ENCODE measurements around the gene CNTNAP2. TPM values are rescaled to one million over a fixed set of nuclear protein-coding genes. Genes with fewer than 3 reads are reported as not detected.

CNTNAP2 gene
- total RNA-seq, 3 donors from 2014 or later (not counting 1 experiment from before 2014, with no cell fraction given) = 0.18 to 1.1 TPM; not detected in 1

GRCh38 chr7:148442141-148442655 is 2325.6 kb downstream of the CNTNAP2 start:
- Histone ChIP-seq H3K4me1 (ENCODE audit: control insufficient read depth, insufficient read depth, low read length) (no peaks in the 10 kb centered on the region), H3K9me3 (ENCODE audit: control insufficient read depth, insufficient read depth, low read length) (no peaks in the 10 kb centered on the region), H3K4me3 (ENCODE audit: low read length) (no peak overlapping the region), H3K27me3 (ENCODE audit: control insufficient read depth, insufficient read depth, low read length) (no peaks in the 10 kb centered on the region), H3K27ac (ENCODE audit: low read length) (no peak overlapping the region), H3K36me3 (ENCODE audit: control insufficient read depth, insufficient read depth, low read length) (no peaks in the 10 kb centered on the region)
- DNase-seq = no peak
- Mint-ChIP-seq H3K27me3 (ENCODE audit: low read depth in 2 of 2) (peaks cover 6 to 13% of the 10 kb centered on the region in 2 donors), H3K36me3 (no peaks in the 10 kb centered on the region), H3K4me3 (no peak overlapping the region), H3K4me1 (no peaks in the 10 kb centered on the region), H3K27ac (no peak overlapping the region), H3K9me3 (no peaks in the 10 kb centered on the region)
- 89% methylated on average over 8 of the region's 8 CpGs for WGBS (ENCODE audit: insufficient coverage)
- TF ChIP-seq, protein P1, sequence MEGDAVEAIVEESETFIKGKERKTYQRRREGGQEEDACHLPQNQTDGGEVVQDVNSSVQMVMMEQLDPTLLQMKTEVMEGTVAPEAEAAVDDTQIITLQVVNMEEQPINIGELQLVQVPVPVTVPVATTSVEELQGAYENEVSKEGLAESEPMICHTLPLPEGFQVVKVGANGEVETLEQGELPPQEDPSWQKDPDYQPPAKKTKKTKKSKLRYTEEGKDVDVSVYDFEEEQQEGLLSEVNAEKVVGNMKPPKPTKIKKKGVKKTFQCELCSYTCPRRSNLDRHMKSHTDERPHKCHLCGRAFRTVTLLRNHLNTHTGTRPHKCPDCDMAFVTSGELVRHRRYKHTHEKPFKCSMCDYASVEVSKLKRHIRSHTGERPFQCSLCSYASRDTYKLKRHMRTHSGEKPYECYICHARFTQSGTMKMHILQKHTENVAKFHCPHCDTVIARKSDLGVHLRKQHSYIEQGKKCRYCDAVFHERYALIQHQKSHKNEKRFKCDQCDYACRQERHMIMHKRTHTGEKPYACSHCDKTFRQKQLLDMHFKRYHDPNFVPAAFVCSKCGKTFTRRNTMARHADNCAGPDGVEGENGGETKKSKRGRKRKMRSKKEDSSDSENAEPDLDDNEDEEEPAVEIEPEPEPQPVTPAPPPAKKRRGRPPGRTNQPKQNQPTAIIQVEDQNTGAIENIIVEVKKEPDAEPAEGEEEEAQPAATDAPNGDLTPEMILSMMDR (IDR thresholded peaks at IDR 0.05) = no peak
- intact Hi-C loops (cut with micrococcal nuclease) = no loop called here
- no peak for ATAC-seq

GRCh38 chr7:148442933-148443332 is 2326.3 kb downstream of the CNTNAP2 start:
- intact Hi-C loops (cut with micrococcal nuclease) = no loop called here
- peaks cover 6 to 13% of the 10 kb centered on the region in 2 donors for H3K27me3 Mint-ChIP-seq (ENCODE audit: low read depth in 2 of 2)
- 97% methylated on average over 6 of the region's 6 CpGs for WGBS (ENCODE audit: insufficient coverage)
- no peaks in the 10 kb centered on the region for H3K9me3 Mint-ChIP-seq
- Histone ChIP-seq H3K4me1 (ENCODE audit: control insufficient read depth, insufficient read depth, low read length) (no peaks in the 10 kb centered on the region), H3K36me3 (ENCODE audit: control insufficient read depth, insufficient read depth, low read length) (no peaks in the 10 kb centered on the region), H3K9me3 (ENCODE audit: control insufficient read depth, insufficient read depth, low read length) (no peaks in the 10 kb centered on the region), H3K4me3 (ENCODE audit: low read length) (no peak overlapping the region), H3K27ac (ENCODE audit: low read length) (no peak overlapping the region), H3K27me3 (ENCODE audit: control insufficient read depth, insufficient read depth, low read length) (no peaks in the 10 kb centered on the region)
- H3K4me3 Mint-ChIP-seq = no peak overlapping the region
- TF ChIP-seq, protein P1 (IDR thresholded peaks at IDR 0.05) = no peak
- no peaks in the 10 kb centered on the region for H3K4me1 Mint-ChIP-seq
- H3K27ac Mint-ChIP-seq = no peak overlapping the region
- no peaks in the 10 kb centered on the region for H3K36me3 Mint-ChIP-seq
- DNase-seq (no peak), ATAC-seq (no peak)

GRCh38 chr7:148445260-148446044 is 2328.9 kb downstream of the CNTNAP2 start:
- Histone ChIP-seq H3K4me1 (ENCODE audit: control insufficient read depth, insufficient read depth, low read length) (no peaks in the 10 kb centered on the region), H3K9me3 (ENCODE audit: control insufficient read depth, insufficient read depth, low read length) (no peaks in the 10 kb centered on the region), H3K36me3 (ENCODE audit: control insufficient read depth, insufficient read depth, low read length) (no peaks in the 10 kb centered on the region), H3K27ac (ENCODE audit: low read length) (no peak overlapping the region), H3K4me3 (ENCODE audit: low read length) (no peak overlapping the region), H3K27me3 (ENCODE audit: control insufficient read depth, insufficient read depth, low read length) (no peaks in the 10 kb centered on the region)
- ATAC-seq (no peak), DNase-seq (no peak)
- TF ChIP-seq, protein P1 (IDR thresholded peaks at IDR 0.05) = no peak
- Mint-ChIP-seq H3K36me3 (no peaks in the 10 kb centered on the region), H3K4me3 (no peak overlapping the region), H3K27ac (no peak overlapping the region), H3K4me1 (no peaks in the 10 kb centered on the region), H3K27me3 (ENCODE audit: low read depth in 2 of 2) (peaks cover 0 to 7% of the 10 kb centered on the region in 2 donors), H3K9me3 (no peaks in the 10 kb centered on the region)
- intact Hi-C loops (cut with micrococcal nuclease) = no loop called here
- WGBS (ENCODE audit: insufficient coverage) = 96% methylated on average over 42 of the region's 42 CpGs

Measured in natural killer cell (primary cell).